GM18867 (cell line): ENCODE measurements around the gene PPP1R2B.

Experiments
- ATAC-seq: cut with Tn5 transposase; IDR thresholded peaks from one replicate; pipeline ENCODE4 v1.9.1; 2021; ENCODE audit warnings: mild to moderate bottlenecking, moderate library complexity; ENCODE audit not compliant: unreplicated experiment

The PPP1R2B gene

DNA sequence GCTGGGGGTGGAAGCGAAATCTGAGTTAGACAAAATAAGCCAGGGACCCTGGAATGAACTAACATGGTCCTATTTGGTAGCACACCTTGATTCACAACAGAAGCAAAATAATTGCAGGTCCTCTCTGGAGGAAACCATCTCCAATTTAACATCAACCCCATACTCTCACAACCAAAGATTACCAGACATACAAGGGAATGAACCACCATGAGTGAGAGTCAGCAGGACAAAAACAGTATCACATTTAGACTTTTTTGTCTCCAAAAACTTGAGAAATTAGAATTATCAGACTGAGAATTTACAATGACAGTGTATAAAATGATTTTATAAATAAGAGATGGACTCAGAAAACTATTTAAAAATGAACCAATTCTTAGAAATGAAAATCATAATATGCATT, 21.1 kb downstream of the PPP1R2B start:
- no peak for ATAC-seq

DNA sequence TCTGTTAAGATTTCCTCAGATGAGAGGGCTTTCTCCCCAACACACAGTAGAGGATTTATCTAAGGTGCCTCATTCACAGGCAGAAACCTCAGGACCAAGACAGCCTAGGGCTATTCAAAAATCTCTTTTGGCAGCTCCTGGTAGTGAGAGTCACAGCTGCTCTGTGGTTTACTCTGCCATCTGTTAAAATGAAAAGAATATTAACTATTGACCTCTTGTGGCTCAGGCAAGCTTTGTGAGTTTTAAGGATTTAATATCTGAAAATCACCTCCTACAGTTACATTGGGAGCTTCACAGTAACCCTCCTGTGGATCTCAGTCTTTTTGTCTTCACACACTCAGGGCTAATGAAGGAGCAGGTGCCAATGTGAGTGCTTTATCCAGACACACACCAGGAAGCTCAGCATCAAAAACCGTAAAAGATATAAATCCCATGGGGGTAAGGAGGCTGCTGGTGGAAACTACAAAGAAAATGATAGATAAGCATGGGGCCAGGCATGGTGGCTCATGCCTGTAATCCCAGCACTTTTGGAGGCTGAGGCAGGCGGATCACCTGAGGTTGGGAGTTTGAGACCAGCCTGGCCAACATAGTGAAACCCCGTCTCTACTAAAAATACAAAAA, 29.7 kb downstream of the PPP1R2B start:
- peak; percentile 98 for ATAC-seq

DNA sequence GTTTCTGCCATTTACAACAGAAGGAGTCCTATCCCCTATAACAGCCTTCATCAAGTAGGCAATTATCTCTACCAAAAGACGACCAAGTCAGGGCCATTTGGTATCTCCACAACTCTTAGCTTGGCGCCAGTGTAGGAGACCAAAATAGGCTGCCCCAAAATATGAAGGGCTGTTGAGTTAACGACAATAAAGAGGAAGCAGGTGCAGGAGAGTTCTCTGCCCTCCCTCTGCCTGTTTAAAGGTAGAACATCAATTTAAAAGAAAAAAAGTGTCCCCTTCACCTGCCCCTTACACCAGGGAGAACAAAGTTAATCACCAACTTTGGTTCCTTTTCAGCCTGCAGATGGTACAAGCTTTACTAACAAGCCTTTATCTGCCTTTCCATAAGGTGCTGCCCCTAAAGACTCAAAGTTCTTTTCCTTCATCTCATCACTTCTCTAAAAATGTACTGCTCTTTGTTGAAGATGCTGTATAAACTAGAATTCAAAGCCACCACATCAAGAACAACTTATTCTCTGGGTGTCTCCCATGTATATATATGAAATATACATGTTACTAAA, 33.3 kb downstream of the PPP1R2B start:
- ATAC-seq: no peak

DNA sequence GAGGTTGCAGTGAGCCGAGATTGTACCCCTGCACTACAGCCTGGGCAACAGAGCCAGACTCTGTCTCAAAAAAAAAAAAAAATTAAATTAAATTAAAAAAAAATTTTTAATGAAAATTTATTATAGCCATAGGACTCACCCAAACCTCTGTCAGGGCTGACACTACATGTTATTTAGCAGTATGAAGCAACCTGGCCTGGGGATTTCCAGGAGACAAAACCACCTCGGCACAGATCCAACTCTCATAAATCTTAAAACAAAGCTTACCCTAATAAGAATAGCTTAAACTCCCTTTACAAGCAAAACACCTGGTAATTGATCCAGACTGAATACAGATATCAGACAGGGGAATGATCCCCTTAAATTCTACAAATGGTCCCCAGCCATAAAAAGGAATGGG, 38.4 kb downstream of the PPP1R2B start:
- no peak for ATAC-seq

DNA sequence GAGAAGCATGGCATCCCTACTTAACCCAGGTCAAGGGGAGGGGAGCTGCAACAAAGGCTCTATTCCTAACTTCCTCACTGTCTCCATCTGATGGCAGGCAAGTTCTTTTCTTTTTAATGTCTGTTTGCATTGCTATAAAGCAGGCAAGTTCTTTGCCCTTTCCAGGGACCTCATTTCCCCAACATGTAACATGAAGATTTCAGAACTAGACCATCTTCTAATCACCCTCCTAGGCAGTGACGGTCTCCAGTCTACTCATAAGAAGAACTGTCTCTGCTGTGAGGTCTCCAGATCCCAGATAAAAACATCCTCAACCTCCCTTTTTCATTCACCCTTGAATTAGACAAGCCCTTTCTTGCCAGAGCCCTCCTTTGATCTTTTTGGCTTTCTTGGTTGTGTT, 42.1 kb downstream of the PPP1R2B start:
- no peak for ATAC-seq

DNA sequence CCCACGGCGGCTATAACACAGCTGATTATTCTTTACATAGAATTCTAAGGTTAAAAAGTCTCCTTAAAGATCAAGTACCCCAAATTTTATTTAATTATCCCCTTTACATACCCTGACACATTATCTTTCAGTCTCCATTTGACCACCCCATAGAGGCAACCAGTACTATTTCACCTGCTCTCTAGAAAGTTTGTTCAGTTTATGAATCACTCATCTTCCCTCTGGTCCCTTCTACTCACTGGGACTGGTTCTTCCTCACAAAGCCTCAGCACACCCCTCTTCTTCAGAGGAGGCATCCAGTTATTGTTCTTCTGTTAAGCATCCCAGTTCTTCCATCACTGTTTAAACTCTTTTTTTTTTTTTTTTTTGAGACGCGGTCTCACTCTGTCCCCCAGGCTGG, 42.8 kb downstream of the PPP1R2B start:
- ATAC-seq: no peak

DNA sequence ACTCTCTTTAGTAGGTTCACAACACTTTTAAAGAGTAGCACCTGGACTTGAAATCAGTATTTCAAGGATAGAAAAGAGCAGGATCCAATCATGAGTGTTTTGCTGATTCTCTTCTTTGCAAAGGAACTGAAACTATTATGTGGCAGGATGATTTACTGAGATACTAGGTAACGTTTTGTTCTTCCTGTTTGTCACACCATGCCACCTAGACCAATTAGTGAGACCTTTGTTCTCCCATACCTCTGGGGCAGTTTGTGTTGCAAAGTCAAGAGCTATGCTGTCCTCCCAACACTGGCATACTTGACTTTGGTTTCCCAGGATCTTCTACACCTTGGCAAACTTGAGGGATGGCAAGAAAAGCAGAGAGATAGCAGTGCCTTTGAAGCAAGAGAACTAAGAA, 43.4 kb downstream of the PPP1R2B start:
- ATAC-seq: peak; percentile 88

DNA sequence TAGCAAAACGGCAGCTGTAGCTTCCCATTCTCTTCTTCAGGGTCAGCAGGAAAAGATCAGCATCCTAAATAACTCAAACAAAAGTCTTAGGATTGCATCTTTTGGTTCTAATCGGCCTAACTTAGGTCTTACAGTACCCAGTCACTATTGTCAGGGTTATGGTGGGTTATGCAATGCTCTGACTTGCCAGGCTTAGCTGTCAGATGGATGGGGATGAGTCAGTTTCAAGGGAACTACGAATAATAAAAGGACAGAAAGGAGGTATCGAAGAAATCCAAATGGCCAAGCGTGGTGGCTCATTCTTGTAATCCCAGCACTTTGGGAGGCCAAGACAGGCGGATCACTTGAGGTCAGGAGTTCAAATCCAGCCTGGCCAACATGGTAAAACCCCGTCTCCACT, 46.5 kb downstream of the PPP1R2B start:
- ATAC-seq: no peak
